MM.1S (cell line): ENCODE data around the gene ANKRD13B.

Source experiments
- DNase-seq: peaks from one replicate; pipeline ENCODE4 v3.0.0-alpha.2; 2015
- H2AFZ ChIP-seq: fragments of 300-600 bp; sonication (generic); 2 replicates; pipeline ENCODE4 v1.6.0; 2016; ENCODE audit warnings: antibody characterized with exemption, low read length
- H3F3A ChIP-seq: fragments of 300-600 bp; sonication (generic); 2 replicates; pipeline ENCODE4 v1.6.1; 2016; ENCODE audit warnings: mild to moderate bottlenecking, antibody characterized with exemption, low read length, moderate library complexity, mixed read lengths; ENCODE audit not compliant: insufficient read depth
- H3K27ac ChIP-seq: fragments of 300-600 bp; sonication (generic); 2 replicates; pipeline ENCODE4 v1.5.1; 2016; ENCODE audit warnings: mild to moderate bottlenecking, low read length
- H3K27me3 ChIP-seq: fragments of 300-600 bp; sonication (generic); replicated peaks from 2 replicates; pipeline ENCODE4 v1.6.0; 2016; ENCODE audit warnings: low read length; ENCODE audit not compliant: insufficient read depth
- H3K36me3 ChIP-seq: fragments of 300-600 bp; sonication (generic); replicated peaks from 2 replicates; pipeline ENCODE4 v1.6.1; 2016; ENCODE audit warnings: mild to moderate bottlenecking, low read length, mixed read lengths; ENCODE audit not compliant: insufficient read depth
- H3K4me1 ChIP-seq: fragments of 300-600 bp; sonication (generic); 2 replicates; pipeline ENCODE4 v1.6.1; 2016; ENCODE audit warnings: low read length, mixed read lengths
- H3K4me2 ChIP-seq: fragments of 300-600 bp; sonication (generic); 2 replicates; pipeline ENCODE4 v1.6.0; 2016; ENCODE audit warnings: low read depth, low read length
- H3K4me3 ChIP-seq: fragments of 300-600 bp; sonication (generic); 2 replicates; pipeline ENCODE4 v1.5.1; 2016; ENCODE audit warnings: low read length, mixed read lengths
- H3K79me2 ChIP-seq: fragments of 300-600 bp; sonication (generic); 2 replicates; pipeline ENCODE4 v1.6.1; 2016; ENCODE audit warnings: mixed run types, low read length, mixed read lengths
- H3K9ac ChIP-seq: fragments of 300-600 bp; sonication (generic); 2 replicates; pipeline ENCODE4 v1.6.1; 2016; ENCODE audit warnings: low read length, mixed read lengths
- H3K9me2 ChIP-seq: fragments of 300-600 bp; sonication (generic); replicated peaks from 2 replicates; pipeline ENCODE4 v1.6.1; 2016; ENCODE audit warnings: mild to moderate bottlenecking, low read length, mixed read lengths; ENCODE audit not compliant: insufficient read depth
- H3K9me3 ChIP-seq: fragments of 300-600 bp; sonication (generic); replicated peaks from 2 replicates; pipeline ENCODE4 v1.6.1; 2016; ENCODE audit warnings: mild to moderate bottlenecking, low read length, mixed read lengths; ENCODE audit not compliant: insufficient read depth
- H4K20me1 ChIP-seq: fragments of 300-600 bp; sonication (generic); 2 replicates; pipeline ENCODE4 v1.6.1; 2016; ENCODE audit warnings: mild to moderate bottlenecking, low read length, moderate library complexity, mixed read lengths; ENCODE audit not compliant: insufficient read depth
- EZH2 ChIP-seq: fragments of 300-600 bp; sonication (generic); optimal IDR thresholded peaks from 2 replicates; pipeline ENCODE3; 2017; ENCODE audit warnings: low read depth, mild to moderate bottlenecking, antibody characterized with exemption, low read length, mixed read lengths
- EZH2phosphoT487 ChIP-seq: fragments of 300-600 bp; sonication (generic); IDR thresholded peaks from 2 replicates; pipeline ENCODE4 v1.6.1; 2018; ENCODE audit warnings: antibody characterized with exemption, low read length
- TF ChIP-seq, protein P1 (sequence below): fragments of 300-600 bp; sonication (generic); IDR thresholded peaks from 2 replicates; pipeline ENCODE4 v1.5.1; 2016; ENCODE audit warnings: antibody characterized with exemption, low read length, mixed read lengths

The ANKRD13B gene

DNA sequence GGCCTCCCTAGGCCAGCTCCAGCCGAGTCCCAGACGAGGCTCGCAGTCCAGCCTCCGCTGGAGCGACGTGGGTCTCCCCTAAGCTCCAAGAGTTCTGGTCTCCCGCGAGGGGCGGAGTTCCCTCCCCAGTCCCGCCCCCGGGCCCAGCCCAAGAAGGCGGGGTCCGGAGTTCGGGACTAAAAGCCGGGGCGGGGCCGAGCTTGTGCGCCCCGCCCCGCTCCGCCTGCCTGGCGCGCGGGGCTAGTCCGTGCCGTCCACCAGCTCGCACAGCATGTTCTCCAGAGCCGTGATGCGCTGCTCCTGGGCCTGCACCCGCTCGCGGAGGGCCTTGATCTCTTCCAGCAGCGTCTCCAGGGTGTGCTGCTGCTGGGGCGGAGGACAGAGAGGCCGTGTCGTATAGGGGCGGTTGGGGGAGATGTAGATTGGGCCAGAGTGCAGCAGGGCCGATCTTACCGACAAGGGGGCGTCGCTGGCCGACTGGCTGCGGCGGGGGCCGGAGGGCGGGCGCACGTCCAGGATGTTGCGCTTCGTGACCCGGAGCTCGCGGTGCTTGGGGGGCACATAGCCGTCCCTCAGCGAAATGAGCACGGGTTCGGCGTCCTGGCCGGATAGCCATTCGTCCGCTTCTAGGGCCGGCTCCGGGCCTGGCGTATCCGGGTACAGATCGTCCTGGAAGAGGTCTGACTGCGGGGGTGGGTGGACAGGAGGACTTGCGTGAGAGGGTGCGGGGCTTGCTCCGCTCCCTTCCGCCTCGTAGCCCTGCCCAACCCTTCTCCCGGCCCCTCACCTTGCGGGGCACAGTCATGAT lies 22.8 kb downstream of the ANKRD13B start:
- Histone ChIP-seq H3K27ac (no peak overlapping the region), H3K9me2 (no peaks in the 10 kb centered on the region), H2AFZ (peak overlapping the region; percentile 57), H3K4me1 (peaks cover 40% of the 10 kb centered on the region), H3K79me2 (no peaks in the 10 kb centered on the region), H3F3A (peaks cover 11% of the 10 kb centered on the region; the same call in 1 of the 2 replicates), H3K9me3 (no peaks in the 10 kb centered on the region), H3K27me3 (peaks cover 11% of the 10 kb centered on the region), H3K9ac (no peak overlapping the region; the same call in 1 of the 2 replicates), H3K4me2 (peak overlapping the region; percentile 99), H3K36me3 (no peaks in the 10 kb centered on the region), H3K4me3 (peak overlapping the region; percentile 46), H4K20me1 (no peaks in the 10 kb centered on the region)
- TF ChIP-seq EZH2, result no peak
- TF ChIP-seq, protein P1, sequence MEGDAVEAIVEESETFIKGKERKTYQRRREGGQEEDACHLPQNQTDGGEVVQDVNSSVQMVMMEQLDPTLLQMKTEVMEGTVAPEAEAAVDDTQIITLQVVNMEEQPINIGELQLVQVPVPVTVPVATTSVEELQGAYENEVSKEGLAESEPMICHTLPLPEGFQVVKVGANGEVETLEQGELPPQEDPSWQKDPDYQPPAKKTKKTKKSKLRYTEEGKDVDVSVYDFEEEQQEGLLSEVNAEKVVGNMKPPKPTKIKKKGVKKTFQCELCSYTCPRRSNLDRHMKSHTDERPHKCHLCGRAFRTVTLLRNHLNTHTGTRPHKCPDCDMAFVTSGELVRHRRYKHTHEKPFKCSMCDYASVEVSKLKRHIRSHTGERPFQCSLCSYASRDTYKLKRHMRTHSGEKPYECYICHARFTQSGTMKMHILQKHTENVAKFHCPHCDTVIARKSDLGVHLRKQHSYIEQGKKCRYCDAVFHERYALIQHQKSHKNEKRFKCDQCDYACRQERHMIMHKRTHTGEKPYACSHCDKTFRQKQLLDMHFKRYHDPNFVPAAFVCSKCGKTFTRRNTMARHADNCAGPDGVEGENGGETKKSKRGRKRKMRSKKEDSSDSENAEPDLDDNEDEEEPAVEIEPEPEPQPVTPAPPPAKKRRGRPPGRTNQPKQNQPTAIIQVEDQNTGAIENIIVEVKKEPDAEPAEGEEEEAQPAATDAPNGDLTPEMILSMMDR, result no peak
- TF ChIP-seq EZH2phosphoT487, result no peak
- peak; percentile 91 for DNase-seq

DNA sequence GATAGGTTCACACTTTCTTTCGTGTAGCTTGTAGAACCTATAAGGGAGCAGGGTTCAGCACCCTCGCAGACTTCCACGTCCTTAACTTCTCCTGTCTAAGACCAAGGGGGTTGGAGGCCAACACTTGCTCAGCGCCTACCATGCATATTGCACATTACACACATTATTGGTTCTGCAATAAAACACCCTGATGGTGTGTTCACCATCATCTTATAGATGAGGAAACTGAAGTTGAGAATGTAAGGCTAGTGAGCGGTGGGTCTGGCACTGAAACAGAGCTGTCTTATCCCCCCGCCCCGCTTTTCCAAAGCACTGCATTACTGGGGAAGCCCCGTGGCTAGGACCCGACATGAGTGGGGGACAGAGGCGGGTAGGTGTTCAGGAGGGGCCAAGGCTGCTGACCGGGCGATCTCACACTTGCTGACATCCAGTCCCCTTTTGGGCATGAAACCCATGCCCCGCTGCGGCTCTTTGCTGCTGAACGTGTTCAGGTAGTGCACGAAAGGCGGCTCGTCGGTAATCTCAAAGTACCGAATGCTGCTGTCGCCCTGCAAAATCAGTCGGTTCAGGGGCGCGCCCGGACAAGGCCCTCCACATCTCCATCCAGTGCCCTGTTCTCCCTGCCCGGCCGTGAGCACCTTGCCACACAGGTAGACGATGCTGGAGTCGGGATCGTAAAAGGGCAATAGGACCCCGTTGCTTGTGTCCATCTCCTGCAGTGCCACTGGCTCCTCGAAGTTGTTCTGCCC lies 23.5 kb downstream of the ANKRD13B start:
- no peak overlapping the region for H3K9ac ChIP-seq
- DNase-seq, result no peak
- H4K20me1 ChIP-seq, result no peaks in the 10 kb centered on the region
- peak overlapping the region; percentile 46; the same call in 1 of the 2 replicates for H3K4me3 ChIP-seq
- H3F3A ChIP-seq, result peaks cover 11% of the 10 kb centered on the region; the same call in 1 of the 2 replicates
- no peaks in the 10 kb centered on the region for H3K79me2 ChIP-seq
- H3K27ac ChIP-seq, result no peak overlapping the region
- TF ChIP-seq EZH2 (no peak), EZH2phosphoT487 (no peak)
- H3K27me3 ChIP-seq, result peaks cover 11% of the 10 kb centered on the region
- no peaks in the 10 kb centered on the region for H3K36me3 ChIP-seq
- no peaks in the 10 kb centered on the region for H3K9me2 ChIP-seq
- H2AFZ ChIP-seq, result no peak overlapping the region
- peak overlapping the region; percentile 99; the same call in 1 of the 2 replicates for H3K4me2 ChIP-seq
- peaks cover 40% of the 10 kb centered on the region for H3K4me1 ChIP-seq
- no peaks in the 10 kb centered on the region for H3K9me3 ChIP-seq

DNA sequence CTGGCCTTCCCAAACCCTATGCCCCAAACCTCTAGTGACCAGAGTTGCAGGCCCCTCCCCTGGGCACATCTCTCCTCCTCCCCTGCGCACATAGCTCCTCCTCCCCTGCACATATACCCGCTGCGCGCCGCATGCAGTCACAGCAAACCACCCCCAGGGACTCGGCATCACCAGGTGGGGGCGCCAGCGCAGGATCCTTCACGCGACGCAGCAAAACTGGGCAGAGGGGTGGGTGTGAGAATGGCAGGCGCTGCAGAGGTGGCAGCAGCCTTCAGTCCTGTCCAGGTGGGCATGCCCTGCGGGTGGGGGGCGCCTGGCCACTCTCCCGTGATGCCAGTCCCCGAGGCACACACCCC lies 24.2 kb downstream of the ANKRD13B start:
- H2AFZ ChIP-seq, result peak overlapping the region; percentile 89
- H4K20me1 ChIP-seq, result no peaks in the 10 kb centered on the region
- peak overlapping the region; percentile 99 for H3K4me2 ChIP-seq
- H3K27ac ChIP-seq, result peak overlapping the region; percentile 68; the same call in 1 of the 2 replicates
- DNase-seq, result peak; percentile 94
- H3K4me3 ChIP-seq, result peak overlapping the region; percentile 78
- peaks cover 44% of the 10 kb centered on the region for H3K4me1 ChIP-seq
- peaks cover 11% of the 10 kb centered on the region for H3K27me3 ChIP-seq
- H3K9me2 ChIP-seq, result no peaks in the 10 kb centered on the region
- no peaks in the 10 kb centered on the region for H3K79me2 ChIP-seq
- peaks cover 12% of the 10 kb centered on the region; the same call in 1 of the 2 replicates for H3F3A ChIP-seq
- no peaks in the 10 kb centered on the region for H3K36me3 ChIP-seq
- H3K9me3 ChIP-seq, result no peaks in the 10 kb centered on the region
- TF ChIP-seq, protein P1, result peak; percentile 94
- TF ChIP-seq EZH2, result no peak
- H3K9ac ChIP-seq, result peak overlapping the region; percentile 92
